Uterus (tissue), 2 donors: ENCODE data around the gene TMEM209.

Experiments used
- CTCF ChIP-seq, 4 experiments: fragments of 200-600 bp in 2 of 4; fragments of 450-650 bp in 2 of 4; sonication (generic) in 2 of 4; IDR thresholded peaks; one replicate each; pipeline ENCODE4 v1.5.1; 2016 to 2019; ENCODE audit warnings: antibody characterized with exemption in 4 of 4, mild to moderate bottlenecking in 2 of 4, moderate library complexity in 1 of 4
- POLR2A ChIP-seq, 2 donors: fragments of 450-650 bp; IDR thresholded peaks; one replicate each; pipeline ENCODE4 v1.6.1; 2016; ENCODE audit warnings: antibody characterized with exemption in 2 of 2, mild to moderate bottlenecking in 1 of 2, moderate library complexity in 1 of 2

- TF ChIP-seq CTCF (IDR thresholded peaks at IDR 0.05) (no peak), POLR2A (IDR thresholded peaks at IDR 0.05) (no peak)
Measured at GRCh38 chr7:130228840-130229502, 23.8 kb upstream of the TMEM209 start.
